Neural progenitor cell (in vitro differentiated cells): ENCODE data around the gene RRP8. TPM values are rescaled to one million over a fixed set of nuclear protein-coding genes. Genes with fewer than 3 reads are reported as not detected.

Source experiments
- DNase-seq: peaks from one replicate; pipeline ENCODE4 v3.0.0-alpha.2; 2016; ENCODE audit warnings: low spot score
- H2AFZ ChIP-seq: fragments of 200-600 bp; sonication (generic); replicated peaks from 2 replicates; pipeline ENCODE4 v1.6.1; 2016; ENCODE audit warnings: antibody characterized with exemption
- H3F3A ChIP-seq: fragments of 200-600 bp; sonication (generic); 2 replicates; pipeline ENCODE4 v1.6.1; 2016; ENCODE audit warnings: antibody characterized with exemption, low read depth
- H3K27ac ChIP-seq: fragments of 200-600 bp; sonication (generic); 2 replicates; pipeline ENCODE4 v1.5.1; 2016; ENCODE audit warnings: mild to moderate bottlenecking
- H3K27me3 ChIP-seq: fragments of 200-600 bp; sonication (generic); 2 replicates; pipeline ENCODE4 v1.6.1; 2016; ENCODE audit warnings: mild to moderate bottlenecking, moderate library complexity
- H3K36me3 ChIP-seq: fragments of 200-600 bp; sonication (generic); 2 replicates; pipeline ENCODE4 v1.5.1; 2016
- H3K4me1 ChIP-seq: fragments of 200-600 bp; sonication (generic); 2 replicates; pipeline ENCODE4 v1.6.1; 2016; ENCODE audit warnings: mixed run types
- H3K4me2 ChIP-seq: fragments of 200-600 bp; sonication (generic); 2 replicates; pipeline ENCODE4 v1.6.1; 2016
- H3K4me3 ChIP-seq: fragments of 200-600 bp; sonication (generic); 2 replicates; pipeline ENCODE4 v1.5.1; 2016
- H3K79me2 ChIP-seq: fragments of 200-600 bp; sonication (generic); 2 replicates; pipeline ENCODE4 v1.6.1; 2016; ENCODE audit warnings: low read depth
- H3K9ac ChIP-seq: fragments of 200-600 bp; sonication (generic); 2 replicates; pipeline ENCODE4 v1.6.1; 2016
- H3K9me3 ChIP-seq: fragments of 200-600 bp; sonication (generic); 2 replicates; pipeline ENCODE4 v1.5.1; 2016; ENCODE audit warnings: low read depth
- H4K20me1 ChIP-seq: fragments of 200-600 bp; sonication (generic); 2 replicates; pipeline ENCODE4 v1.6.1; 2016; ENCODE audit warnings: low read depth
- H3K27ac Mint-ChIP-seq: 3 replicates; pipeline ENCODE4 v1.8.0; 2021; ENCODE audit warnings: mixed read lengths
- H3K27me3 Mint-ChIP-seq: 2 replicates; pipeline ENCODE4 v1.8.0; 2022; ENCODE audit warnings: low read depth, mild to moderate bottlenecking, inconsistent platforms, moderate library complexity, mixed read lengths; ENCODE audit not compliant: insufficient read depth
- H3K36me3 Mint-ChIP-seq: 3 replicates; pipeline ENCODE4 v1.8.0; 2021; ENCODE audit warnings: mixed read lengths
- H3K4me1 Mint-ChIP-seq: 3 replicates; pipeline ENCODE4 v1.8.0; 2021; ENCODE audit warnings: mixed read lengths
- H3K4me3 Mint-ChIP-seq: 3 replicates; pipeline ENCODE4 v1.8.0; 2021; ENCODE audit warnings: mild to moderate bottlenecking, moderate library complexity, mixed read lengths
- H3K9me3 Mint-ChIP-seq: 3 replicates; pipeline ENCODE4 v1.8.0; 2020; ENCODE audit warnings: mixed read lengths
- CTCF ChIP-seq: fragments of 200-600 bp; sonication (generic); IDR thresholded peaks from 2 replicates; pipeline ENCODE4 v1.5.1; 2017; ENCODE audit warnings: antibody characterized with exemption, mild to moderate bottlenecking
- EZH2 ChIP-seq: fragments of 200-600 bp; sonication (generic); IDR thresholded peaks from 2 replicates; pipeline ENCODE4 v1.6.1; 2017; ENCODE audit warnings: antibody characterized with exemption, mild to moderate bottlenecking, moderate library complexity
- EZH2phosphoT487 ChIP-seq: fragments of 200-600 bp; sonication (generic); IDR thresholded peaks from 2 replicates; pipeline ENCODE4 v1.6.1; 2017; ENCODE audit warnings: antibody characterized with exemption
- total RNA-seq: library from RNA; depleted of rRNA; stranded (reverse); fragments of >200 nt; gene quantifications from 2 replicates; pipeline ENCODE4 v1.2.3, GENCODE V29; 2015; ENCODE audit warnings: low replicate concordance

RRP8 gene
- total RNA-seq, 1 donor from 2014 or later, result 16.0 TPM

- Histone ChIP-seq H3K79me2 (no peaks in the 10 kb centered on the region), H2AFZ (no peak overlapping the region), H3K27me3 (no peaks in the 10 kb centered on the region), H3K9ac (no peak overlapping the region), H3K36me3 (no peaks in the 10 kb centered on the region), H3F3A (no peaks in the 10 kb centered on the region), H3K4me3 (no peak overlapping the region), H3K4me1 (no peaks in the 10 kb centered on the region), H4K20me1 (no peaks in the 10 kb centered on the region), H3K27ac (no peak overlapping the region), H3K4me2 (no peak overlapping the region), H3K9me3 (no peaks in the 10 kb centered on the region)
- no peak for DNase-seq
- Mint-ChIP-seq H3K27me3 (no peaks in the 10 kb centered on the region), H3K9me3 (no peaks in the 10 kb centered on the region), H3K4me3 (no peak overlapping the region), H3K36me3 (peaks cover 4% of the 10 kb centered on the region), H3K27ac (no peak overlapping the region), H3K4me1 (no peaks in the 10 kb centered on the region)
- no peak for TF ChIP-seq CTCF
- no peak for TF ChIP-seq EZH2phosphoT487
- no peak for TF ChIP-seq EZH2
Measured at GRCh38 chr11:6576471-6577373, 26.7 kb downstream of the RRP8 start.

- H3K4me3 Mint-ChIP-seq, result no peak overlapping the region
- H3K27ac Mint-ChIP-seq, result no peak overlapping the region
- H3K4me1 Mint-ChIP-seq, result no peaks in the 10 kb centered on the region
- no peak overlapping the region for H3K4me3 ChIP-seq
- TF ChIP-seq CTCF (no peak), EZH2 (no peak), EZH2phosphoT487 (no peak)
- DNase-seq, result no peak
- no peak overlapping the region for H3K27ac ChIP-seq
- H3F3A ChIP-seq, result no peaks in the 10 kb centered on the region
- no peaks in the 10 kb centered on the region for H3K4me1 ChIP-seq
- no peak overlapping the region for H2AFZ ChIP-seq
- no peaks in the 10 kb centered on the region for H3K27me3 ChIP-seq
- H3K27me3 Mint-ChIP-seq, result no peaks in the 10 kb centered on the region
- H3K4me2 ChIP-seq, result no peak overlapping the region
- no peaks in the 10 kb centered on the region for H4K20me1 ChIP-seq
- no peaks in the 10 kb centered on the region for H3K9me3 Mint-ChIP-seq
- no peaks in the 10 kb centered on the region for H3K79me2 ChIP-seq
- no peak overlapping the region for H3K9ac ChIP-seq
- H3K9me3 ChIP-seq, result no peaks in the 10 kb centered on the region
- no peaks in the 10 kb centered on the region for H3K36me3 ChIP-seq
- peaks cover 5% of the 10 kb centered on the region for H3K36me3 Mint-ChIP-seq
Measured at GRCh38 chr11:6574816-6575715, 28.4 kb downstream of the RRP8 start.

GRCh38 chr11:6572215-6572614, 31.2 kb downstream of the RRP8 start:
- Mint-ChIP-seq H3K36me3 (peaks cover 8% of the 10 kb centered on the region), H3K9me3 (no peaks in the 10 kb centered on the region), H3K27me3 (no peaks in the 10 kb centered on the region), H3K27ac (no peak overlapping the region), H3K4me1 (peaks cover 6% of the 10 kb centered on the region), H3K4me3 (no peak overlapping the region)
- H4K20me1 ChIP-seq, result no peaks in the 10 kb centered on the region
- H3K27ac ChIP-seq, result no peak overlapping the region
- H2AFZ ChIP-seq, result no peak overlapping the region
- DNase-seq, result no peak
- no peaks in the 10 kb centered on the region for H3K4me1 ChIP-seq
- TF ChIP-seq EZH2 (no peak), CTCF (no peak), EZH2phosphoT487 (no peak)
- H3K9ac ChIP-seq, result no peak overlapping the region
- H3K79me2 ChIP-seq, result no peaks in the 10 kb centered on the region
- no peaks in the 10 kb centered on the region for H3K27me3 ChIP-seq
- H3K4me3 ChIP-seq, result no peak overlapping the region
- H3K36me3 ChIP-seq, result no peaks in the 10 kb centered on the region
- H3F3A ChIP-seq, result no peaks in the 10 kb centered on the region
- no peaks in the 10 kb centered on the region for H3K9me3 ChIP-seq
- H3K4me2 ChIP-seq, result no peak overlapping the region
